Suppressor macrophage treated with lipopolysaccharide for 1 hour (primary cell): ENCODE measurements around the gene FAM89B.
A peak's percentile ranks its signal among the peaks of the same experiment; 100 is the strongest.
"Not testable (repeated sequence)": the region's sequence is repeated elsewhere in the genome, so short reads cannot be mapped to it uniquely, and the experiment has no call there.

Source experiments
- DNase-seq, 3 donors: peaks; one replicate each; pipeline ENCODE4 v3.0.0-alpha.2; 2020 to 2022

FAM89B gene

GRCh38 chr11:65572356-65573051, at the start of gene FAM89B:
Gene FAM89B (plus strand): TSS chr11:65572538. CDS start chr11:65572670, 132 bp downstream.
- peak; percentile 90 to 95 (median 92) for DNase-seq

- DNase-seq = peak in 1 of 3 donors; percentile 52
These were observed 49.4 kb upstream of the FAM89B start for GRCh38 chr11:65522718-65523630.

- DNase-seq = not testable (repeated sequence)
These were observed 48.7 kb upstream of the FAM89B start for GRCh38 chr11:65523631-65523968.

GRCh38 chr11:65524014-65524740, 48.2 kb upstream of the FAM89B start:
- DNase-seq = no peak

- DNase-seq = peak; percentile 73 to 94 (median 87)
These were observed 47.4 kb upstream of the FAM89B start, which contains the start of gene SCYL1 for GRCh38 chr11:65524741-65525545. Gene SCYL1 (plus strand): TSS chr11:65525083. CDS start chr11:65525154, 71 bp downstream.

- no peak for DNase-seq
These were observed 46.5 kb upstream of the FAM89B start for GRCh38 chr11:65525546-65526480.

- DNase-seq = no peak
These were observed 45.6 kb upstream of the FAM89B start for GRCh38 chr11:65526744-65527143.

- DNase-seq = no peak
These were observed 43.5 kb upstream of the FAM89B start for GRCh38 chr11:65528819-65529350.

- DNase-seq = no peak
These were observed 42.7 kb upstream of the FAM89B start for GRCh38 chr11:65529475-65530156.

GRCh38 chr11:65530157-65530496, 42.2 kb upstream of the FAM89B start:
- DNase-seq = no peak

GRCh38 chr11:65532388-65533064, 39.8 kb upstream of the FAM89B start:
- no peak for DNase-seq

- DNase-seq = no peak
These were observed 37.2 kb upstream of the FAM89B start for GRCh38 chr11:65535102-65535501.

- no peak for DNase-seq
These were observed 35.7 kb upstream of the FAM89B start for GRCh38 chr11:65536412-65537295.

GRCh38 chr11:65537296-65537597, 35.1 kb upstream of the FAM89B start:
- DNase-seq = no peak

- DNase-seq = no peak
These were observed 34.6 kb upstream of the FAM89B start for GRCh38 chr11:65537620-65538231.

GRCh38 chr11:65538232-65538914, 34.0 kb upstream of the FAM89B start:
- no peak for DNase-seq

GRCh38 chr11:65538915-65539743, 33.2 kb upstream of the FAM89B start:
- DNase-seq = no peak
